Transverse colon (tissue), 4 donors: ENCODE data around the gene ANAPC4. TPM values are rescaled to one million over a fixed set of nuclear protein-coding genes. Genes with fewer than 3 reads are reported as not detected.
"Not testable (repeated sequence)": the region's sequence is repeated elsewhere in the genome, so short reads cannot be mapped to it uniquely, and the experiment has no call there.

ENCODE experiments used
- DNase-seq: peaks from one replicate; pipeline ENCODE4 v3.0.0-alpha.2; 2019
- H3K27ac ChIP-seq, 4 donors: fragments of 200-600 bp; sonication (generic); 2 replicates each; pipeline ENCODE4 v1.5.1; 2016 to 2018; ENCODE audit warnings: inconsistent platforms in 4 of 4
- H3K27me3 ChIP-seq: fragments of 200-600 bp; sonication (generic); 2 replicates; pipeline ENCODE4 v1.5.1; 2017; ENCODE audit warnings: inconsistent platforms
- H3K36me3 ChIP-seq, 4 donors: fragments of 200-600 bp; sonication (generic); 2 replicates each; pipeline ENCODE4 v1.5.1; 2017 to 2019; ENCODE audit warnings: inconsistent platforms in 4 of 4
- H3K4me1 ChIP-seq, 4 donors: fragments of 200-600 bp; sonication (generic); 2 replicates each; pipeline ENCODE4 v1.5.1; 2017 to 2020; ENCODE audit warnings: inconsistent platforms in 4 of 4
- H3K4me3 ChIP-seq, 4 donors: fragments of 200-600 bp; sonication (generic); 1 replicate in 1 of 4; 2 replicates in 3 of 4; pipeline versions ENCODE4 v1.5.1 to v1.6.1; 2017 to 2019; ENCODE audit warnings: inconsistent platforms in 4 of 4
- H3K9me3 ChIP-seq, 2 donors: fragments of 200-600 bp; sonication (generic); 2 replicates each; pipeline ENCODE4 v1.5.1; 2017 to 2019; ENCODE audit warnings: inconsistent platforms in 2 of 2
- CTCF ChIP-seq, 5 experiments: fragments of 200-600 bp in 3 of 5; fragments of 450-650 bp in 2 of 5; sonication (generic) in 3 of 5; IDR thresholded peaks; 1 replicate in 2 of 5; 2 replicates in 3 of 5; pipeline ENCODE4 v1.5.1; 2016 to 2017; ENCODE audit warnings: antibody characterized with exemption in 5 of 5, inconsistent platforms in 3 of 5, mild to moderate bottlenecking in 2 of 5, moderate library complexity in 1 of 5
- EP300 ChIP-seq: sonication (generic); formaldehyde crosslinking; IDR thresholded peaks from one replicate; pipeline ENCODE4 v1.6.1; 2017; ENCODE audit warnings: antibody characterized with exemption, low read depth
- POLR2A ChIP-seq: fragments of 450-650 bp; IDR thresholded peaks from one replicate; pipeline ENCODE4 v1.6.1; 2016; ENCODE audit warnings: antibody characterized with exemption, mild to moderate bottlenecking, moderate library complexity
- POLR2AphosphoS5 ChIP-seq, 3 donors: sonication (generic); formaldehyde crosslinking; IDR thresholded peaks; one replicate each; pipeline ENCODE4 v1.6.1; 2016; ENCODE audit warnings: antibody characterized with exemption in 3 of 3
- WGBS, 2 donors: methylation state at CpG; one replicate each; pipeline ENCODE4 v1.1.5; 2018; ENCODE audit warnings: low coverage in 1 of 2; 5-methylcytosine and 5-hydroxymethylcytosine counted together
- in situ Hi-C, 4 donors: fragments of 200-750 bp; cut with MboI; loops; one replicate each; pipeline versions ENCODE4 v1.15.0 to v1.15.1; 2017; ENCODE audit warnings: low sequenced_read_pairs in 3 of 4, low pct_ligation_motif_present in 1 of 4, low pct_unique_long_range_greater_than_20kb in 1 of 4
- intact Hi-C: fragments of 100-400 bp; cut with DNase I; formaldehyde crosslinking; loops from one replicate; pipeline ENCODE4 v1.15.1; 2023; ENCODE audit warnings: low total_unique reads
- total RNA-seq, 4 donors: library from RNA; depleted of rRNA; stranded (reverse); fragments of >200 nt; gene quantifications; one replicate each; pipeline ENCODE4 v1.1.0, GENCODE V29; 2016

The ANAPC4 gene
- total RNA-seq, 4 donors from 2014 or later, result 27.7 to 48.0 (median 36.4) TPM

DNA sequence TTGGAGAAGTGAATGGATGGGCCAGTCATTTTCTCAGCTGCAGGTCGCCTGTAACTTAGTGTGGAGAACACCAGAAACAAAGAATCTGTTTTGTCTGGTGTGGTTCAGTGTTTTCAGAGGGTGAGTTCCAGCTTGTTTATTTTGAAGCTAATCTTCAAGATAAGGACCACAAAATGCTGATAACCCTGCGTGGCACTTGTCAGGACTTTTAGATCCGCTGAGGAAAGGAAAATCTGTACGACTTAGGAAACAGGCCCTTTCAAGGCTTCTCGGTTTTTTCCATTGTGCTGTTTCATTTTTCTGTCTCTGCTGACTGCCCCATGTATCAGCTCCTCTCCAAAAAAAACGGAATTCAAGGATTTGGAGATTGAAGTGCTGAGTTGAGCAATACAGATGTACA, 8.7 kb upstream of the ANAPC4 start:
- H3K27me3 ChIP-seq, result no peaks in the 10 kb centered on the region
- TF ChIP-seq POLR2AphosphoS5 (IDR thresholded peaks at IDR 0.05) (no peak), POLR2A (no peak), CTCF (IDR thresholded peaks at IDR 0.05) (no peak), EP300 (no peak)
- no peak overlapping the region for H3K4me3 ChIP-seq
- in situ Hi-C loops, result loop anchor here in 3 of 4 donors (10.0 to 25.0 kb wide), 2 partner anchors 381 to 394 kb away; no protein-coding TSS in a partner anchor
- peaks cover 0 to 7% (median under 1%) of the 10 kb centered on the region in 4 donors for H3K36me3 ChIP-seq
- intact Hi-C loops, result no loop called here
- DNase-seq, result no peak
- H3K9me3 ChIP-seq, result no peaks in the 10 kb centered on the region
- H3K27ac ChIP-seq, result no peak overlapping the region
- no peaks in the 10 kb centered on the region for H3K4me1 ChIP-seq
- whole genome bisulfite sequencing, 2 donors, result 73 to 82% methylated on average over 5 to 6 of the region's 6 CpGs

GRCh38 chr4:25370242-25370641, 6.8 kb upstream of the ANAPC4 start:
- Histone ChIP-seq H3K4me3 (no peak overlapping the region), H3K27me3 (no peaks in the 10 kb centered on the region), H3K4me1 (no peaks in the 10 kb centered on the region), H3K27ac (no peak overlapping the region), H3K9me3 (no peaks in the 10 kb centered on the region), H3K36me3 (peaks cover 0 to 7% (median under 1%) of the 10 kb centered on the region in 4 donors)
- in situ Hi-C loops (loop anchor here in 2 of 4 donors (25.0 kb wide), 1 partner anchor 383 kb away; no protein-coding TSS in a partner anchor), intact Hi-C loops (loop anchor here (10.0 kb wide), 1 partner anchor 785 kb away; the partner anchor contains the start of gene DHX15)
- no peak for TF ChIP-seq EP300
- no peak for TF ChIP-seq POLR2AphosphoS5 (IDR thresholded peaks at IDR 0.05)
- no peak for TF ChIP-seq POLR2A
- TF ChIP-seq CTCF (IDR thresholded peaks at IDR 0.05), result no peak
- whole genome bisulfite sequencing, 2 donors, result 49 to 53% methylated on average over 2 of the region's 2 CpGs
- no peak for DNase-seq

- not testable (repeated sequence) for H3K9me3 ChIP-seq, DNase-seq, H3K36me3 ChIP-seq, H3K4me1 ChIP-seq, H3K4me3 ChIP-seq, H3K27me3 ChIP-seq, H3K27ac ChIP-seq
- intact Hi-C loops (loop anchor here (10.0 kb wide), 1 partner anchor 788 kb away; the partner anchor contains the start of gene DHX15), in situ Hi-C loops (loop anchor here in 2 of 4 donors (25.0 kb wide), 1 partner anchor 385 kb away; no protein-coding TSS in a partner anchor)
- 78 to 84% methylated on average over 7 to 9 of the region's 9 CpGs for WGBS, 2 donors
These were observed 4.5 kb upstream of the ANAPC4 start for GRCh38 chr4:25372549-25372948.

DNA sequence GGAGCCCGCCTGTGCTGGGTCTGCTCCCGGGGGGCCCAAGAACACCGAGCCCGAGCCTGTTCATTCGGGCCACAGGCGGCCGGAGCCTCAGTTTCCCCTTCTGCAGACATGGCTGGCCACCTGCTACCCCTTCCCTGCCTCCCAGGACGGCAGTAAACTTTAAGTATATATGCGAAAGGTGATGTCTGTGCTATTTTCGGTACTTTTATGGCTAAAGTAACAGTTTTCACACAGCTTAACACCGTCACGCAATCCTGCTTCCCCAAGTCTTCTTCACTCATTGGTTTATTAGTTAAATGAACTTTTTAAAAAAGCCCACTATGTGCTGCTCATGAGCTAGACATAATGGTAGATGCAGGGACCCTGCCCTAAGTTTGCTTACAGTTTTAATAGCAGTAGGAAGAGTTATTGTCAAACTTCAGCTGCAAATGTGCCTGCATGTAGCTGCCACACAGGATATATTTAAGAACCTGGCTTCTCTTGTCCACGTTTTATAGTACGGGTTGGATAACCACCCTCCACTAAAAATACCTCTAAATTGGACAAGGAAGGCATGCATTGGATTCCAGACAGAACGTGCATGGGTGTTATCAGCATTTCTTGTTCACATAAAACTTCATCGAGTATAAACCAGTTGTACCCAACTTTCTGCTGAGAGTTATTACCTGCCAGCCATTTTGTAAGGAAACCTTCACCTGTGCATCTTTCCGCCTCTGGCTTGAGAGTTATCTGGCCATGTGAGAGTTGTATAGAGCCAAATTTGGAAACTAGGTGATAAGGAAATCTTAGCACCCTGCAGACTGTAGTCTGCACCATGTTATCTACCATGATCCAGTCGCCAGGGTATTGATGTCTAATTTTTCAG, 741 bp downstream of the ANAPC4 start:
- TF ChIP-seq EP300 (no peak), CTCF (IDR thresholded peaks at IDR 0.05) (no peak), POLR2AphosphoS5 (IDR thresholded peaks at IDR 0.05) (no peak), POLR2A (no peak)
- Histone ChIP-seq H3K27me3 (no peaks in the 10 kb centered on the region), H3K4me3 (peak overlapping the region; percentile 80 to 97 (median 92)), H3K36me3 (peaks cover 0 to 19% (median 0%) of the 10 kb centered on the region in 4 donors), H3K27ac (peak overlapping the region; percentile 81 to 88 (median 84)), H3K9me3 (no peaks in the 10 kb centered on the region), H3K4me1 (peaks cover 0 to 18% (median 11%) of the 10 kb centered on the region in 4 donors)
- in situ Hi-C loops (no loop called here), intact Hi-C loops (loop anchor here (10.0 kb wide), 1 partner anchor 793 kb away; the partner anchor contains the start of gene DHX15)
- no peak for DNase-seq
- WGBS, 2 donors, result 18% methylated on average over 18 of the region's 18 CpGs; no CpG with 5 or more reads in 1 of the 2 donors
